ENCODE data around the gene BMPR2.
A peak's percentile ranks its signal among the peaks of the same experiment; 100 is the strongest.

Gene BMPR2

GRCh38 chr2:202375609-202376408 is at the start of gene BMPR2:
Gene BMPR2 (plus strand): TSS chr2:202376327. CDS start chr2:202377475, 1,148 bp downstream.
- no peak for DNase-seq (ENCODE audit: low read depth)
- no peak for TF ChIP-seq CTCF (conservative IDR thresholded peaks at IDR 0.05; ENCODE audit: low read depth, low read length)
- H3K4me3 ChIP-seq (ENCODE audit: low read length) = peak within 1 kb of the TSS; percentile 97

GRCh38 chr2:202327858-202328257 is 48.3 kb upstream of the BMPR2 start:
- TF ChIP-seq CTCF (conservative IDR thresholded peaks at IDR 0.05; ENCODE audit: low read depth, low read length) = no peak
- no peak overlapping the region for H3K4me3 ChIP-seq (ENCODE audit: low read length)
- DNase-seq (ENCODE audit: low read depth) = no peak

DNA sequence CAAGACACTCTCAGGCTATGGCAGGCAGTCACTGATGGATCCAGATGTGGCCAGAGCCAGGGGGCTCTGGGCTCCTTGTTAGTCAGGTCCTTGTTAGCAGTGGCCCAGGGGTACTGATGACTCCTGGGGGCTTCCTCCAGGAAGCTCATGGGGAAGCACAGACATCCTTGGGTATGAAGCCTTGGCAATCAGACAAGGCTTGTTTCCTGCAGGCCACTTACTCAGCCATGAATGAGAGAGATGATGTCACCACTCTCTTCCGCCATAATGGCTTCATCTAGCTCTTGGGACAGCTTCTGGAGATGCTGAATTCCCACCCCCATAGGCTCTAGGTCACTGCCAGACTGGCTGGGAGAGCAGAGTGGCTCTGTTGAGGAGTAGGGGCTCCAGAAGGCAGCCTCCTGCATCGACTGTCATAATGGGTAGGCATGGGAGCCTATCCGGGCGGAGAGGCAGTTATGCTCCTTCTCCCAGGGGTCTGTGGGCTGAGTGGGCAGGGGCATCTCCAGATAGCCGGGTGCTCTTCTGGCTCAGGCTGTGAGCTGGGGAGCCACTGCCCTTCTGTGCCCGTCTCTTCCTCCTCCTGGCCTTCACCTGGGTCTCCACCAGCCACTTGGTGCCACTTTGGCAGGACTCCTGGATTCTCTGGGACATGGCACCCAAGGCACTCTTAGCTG is 40.2 kb upstream of the BMPR2 start:
- DNase-seq (ENCODE audit: low read depth) = no peak
- no peak for TF ChIP-seq CTCF (conservative IDR thresholded peaks at IDR 0.05; ENCODE audit: low read depth, low read length)
- H3K4me3 ChIP-seq (ENCODE audit: low read length) = no peak overlapping the region

DNA sequence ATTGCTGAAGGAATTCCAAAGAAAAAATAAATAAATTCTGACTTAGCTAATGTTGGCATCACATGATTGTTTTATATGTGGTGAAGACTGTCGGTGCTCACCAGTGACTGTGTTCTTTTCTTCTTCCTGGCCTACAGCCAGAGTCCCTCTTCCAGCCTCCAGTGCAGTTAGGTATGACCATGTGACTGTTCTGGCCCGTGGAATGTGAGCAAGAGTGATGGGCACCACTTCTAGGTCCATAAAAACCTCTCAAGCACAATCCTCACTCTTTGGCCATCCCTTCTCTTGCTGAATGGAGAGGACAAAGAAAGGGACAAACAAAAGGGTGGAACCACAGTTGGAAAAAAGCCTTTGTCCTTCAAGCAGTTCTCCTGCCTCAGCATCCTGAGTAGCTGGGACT is 39.0 kb upstream of the BMPR2 start:
- no peak for DNase-seq (ENCODE audit: low read depth)
- H3K4me3 ChIP-seq (ENCODE audit: low read length) = no peak overlapping the region
- no peak for TF ChIP-seq CTCF (conservative IDR thresholded peaks at IDR 0.05; ENCODE audit: low read depth, low read length)

GRCh38 chr2:202337706-202338346 is 38.3 kb upstream of the BMPR2 start:
- no peak for TF ChIP-seq CTCF (conservative IDR thresholded peaks at IDR 0.05; ENCODE audit: low read depth, low read length)
- no peak overlapping the region for H3K4me3 ChIP-seq (ENCODE audit: low read length)
- DNase-seq (ENCODE audit: low read depth) = no peak

DNA sequence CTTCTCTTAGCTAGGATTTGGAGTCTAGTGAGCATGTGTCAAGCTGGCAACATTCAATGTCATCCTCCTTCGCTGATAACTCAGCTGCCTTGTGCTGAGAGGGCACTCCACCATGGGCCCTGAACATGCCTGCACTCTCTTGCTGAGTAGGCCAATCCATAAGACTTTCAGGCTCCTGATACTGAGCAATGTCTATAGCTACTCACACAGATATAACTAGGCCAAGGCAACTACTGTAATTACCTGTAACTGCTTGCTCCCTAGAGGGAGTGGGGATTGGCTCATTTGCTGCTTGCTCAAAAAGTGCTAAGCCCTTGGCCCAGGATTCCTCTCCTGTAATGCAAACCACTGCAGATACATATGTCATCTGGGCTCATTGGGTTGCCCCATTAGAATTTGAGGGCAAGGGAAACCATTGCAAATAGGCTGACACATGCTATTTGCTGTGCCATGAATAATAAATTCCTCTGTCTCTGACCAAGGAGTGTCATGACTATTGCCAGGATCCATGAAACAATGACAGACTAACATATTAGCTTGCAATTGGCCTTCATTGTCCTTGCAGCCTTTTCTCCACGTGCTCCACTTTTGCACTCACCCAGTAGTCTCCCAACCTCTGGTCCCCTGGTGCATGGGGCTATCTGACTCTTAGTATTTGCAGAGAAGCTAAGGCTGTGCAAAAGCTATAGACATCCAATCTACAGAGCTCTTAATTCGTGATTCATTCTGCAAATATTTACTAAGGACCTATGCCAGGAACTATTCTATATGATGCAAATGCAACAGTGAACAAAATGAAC is 36.9 kb upstream of the BMPR2 start:
- TF ChIP-seq CTCF (conservative IDR thresholded peaks at IDR 0.05; ENCODE audit: low read depth, low read length) = no peak
- DNase-seq (ENCODE audit: low read depth) = no peak
- H3K4me3 ChIP-seq (ENCODE audit: low read length) = no peak overlapping the region
